HepG2 (cell line): ENCODE measurements around the gene CDC23.

Experiments
- FOXM1 ChIP-seq: sonication (generic); formaldehyde crosslinking; IDR thresholded peaks from 2 replicates; pipeline ENCODE4 v1.5.0; 2020; ENCODE audit warnings: missing genetic modification reagents
- IKZF1 ChIP-seq: fragments of 450-650 bp; IDR thresholded peaks from 2 replicates; pipeline ENCODE4 v1.7.1; 2016
- REPIN1 ChIP-seq: sonication (generic); formaldehyde crosslinking; IDR thresholded peaks from 2 replicates; pipeline ENCODE4 v1.8.0; 2022; ENCODE audit warnings: missing genetic modification reagents, low read depth, mild to moderate bottlenecking, borderline replicate concordance
- RNF2 ChIP-seq: fragments of 450-650 bp; conservative IDR thresholded peaks from 2 replicates; pipeline ENCODE4 v1.6.1; 2016; ENCODE audit warnings: low read depth
- SP1 ChIP-seq, 2 experiments: fragments of 450-650 bp in 1 of 2; sonication (generic) in 1 of 2; formaldehyde crosslinking in 1 of 2; IDR thresholded peaks; 2 replicates each; pipeline versions ENCODE4 v1.4.0 to v1.6.1; 2016 to 2020; ENCODE audit warnings: missing genetic modification reagents in 1 of 2
- TRIM22 ChIP-seq: fragments of 450-650 bp; IDR thresholded peaks from 2 replicates; pipeline ENCODE4 v1.6.1; 2017
- ZBTB7A ChIP-seq: sonication (generic); formaldehyde crosslinking; IDR thresholded peaks from 2 replicates; pipeline ENCODE4 v1.8.0; 2022; ENCODE audit warnings: mild to moderate bottlenecking, missing genetic modification reagents
- ZMAT3 ChIP-seq: sonication (generic); formaldehyde crosslinking; conservative IDR thresholded peaks from 2 replicates; pipeline ENCODE4 v1.7.0; 2021; ENCODE audit warnings: missing genetic modification reagents
- ZNF484 ChIP-seq: sonication (generic); formaldehyde crosslinking; IDR thresholded peaks from 2 replicates; pipeline ENCODE4 v1.5.1; 2020; ENCODE audit warnings: mild to moderate bottlenecking, low read depth, missing genetic modification reagents, borderline replicate concordance
- ZNF770 ChIP-seq: sonication (generic); formaldehyde crosslinking; IDR thresholded peaks from 2 replicates; pipeline ENCODE4 v1.5.0; 2020; ENCODE audit warnings: mild to moderate bottlenecking, missing genetic modification reagents

GRCh38 chr5:138148811-138149210, 64.3 kb downstream of the CDC23 start:
- no peak for TF ChIP-seq FOXM1 (CRISPR knock-in tag)
- no peak for TF ChIP-seq REPIN1
- TF ChIP-seq ZNF484 (CRISPR knock-in tag) = no peak
- TF ChIP-seq SP1 (IDR thresholded peaks at IDR 0.05) = no peak
- TF ChIP-seq SP1 (CRISPR knock-in tag; IDR thresholded peaks at IDR 0.05) = no peak
- no peak for TF ChIP-seq ZMAT3 (CRISPR knock-in tag)
- TF ChIP-seq RNF2 = no peak
- TF ChIP-seq IKZF1 = no peak
- TF ChIP-seq TRIM22 = no peak
- no peak for TF ChIP-seq ZBTB7A (CRISPR knock-in tag)
- TF ChIP-seq ZNF770 (CRISPR knock-in tag) = no peak
